ENCODE measurements around the gene SPTBN1.

Gene SPTBN1

DNA sequence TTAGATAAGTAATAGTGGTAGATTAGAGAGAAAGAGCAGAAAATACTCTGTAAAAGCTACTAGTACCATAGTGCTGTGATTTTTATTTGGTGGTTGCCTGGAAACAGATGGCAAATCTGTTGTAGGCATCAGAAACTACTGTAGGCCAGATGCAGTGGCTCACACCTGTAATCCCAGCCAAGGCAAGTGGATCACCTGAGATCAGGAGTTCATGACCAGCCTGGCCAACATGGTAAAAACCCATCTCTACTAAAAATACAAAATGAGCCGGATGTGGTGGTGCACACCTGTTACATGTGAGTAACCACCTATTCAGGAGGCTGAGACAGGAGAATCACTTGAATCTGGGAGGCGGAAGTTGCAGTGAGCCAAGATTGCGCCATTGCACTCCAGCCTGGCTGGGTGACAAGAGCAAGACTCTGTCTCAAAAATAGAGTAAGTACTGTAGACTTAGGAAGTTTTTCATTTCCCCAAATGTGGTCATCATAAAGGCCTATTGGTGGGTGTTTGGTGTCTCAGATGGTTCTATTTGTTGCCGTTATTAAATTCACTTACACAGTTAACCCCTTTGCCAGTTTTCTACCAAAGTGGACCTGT is 79.6 kb downstream of the SPTBN1 start:
- Histone ChIP-seq H2AFZ (ENCODE audit: low read depth, low read length) (no peak overlapping the region), H3K4me1 (ENCODE audit: low read length) (peaks cover 9% of the 10 kb centered on the region), H3K9me3 (ENCODE audit: insufficient read depth, low read length) (no peaks in the 10 kb centered on the region), H3K4me2 (ENCODE audit: low read length) (no peak overlapping the region), H3K27ac (ENCODE audit: low read length) (no peak overlapping the region), H3K36me3 (replicated peaks; ENCODE audit: low read depth, low read length) (no peaks in the 10 kb centered on the region), H4K20me1 (ENCODE audit: insufficient read depth, low read length) (no peaks in the 10 kb centered on the region), H3K79me2 (ENCODE audit: low read length) (no peaks in the 10 kb centered on the region), H3K9ac (ENCODE audit: low read length) (no peak overlapping the region), H3K4me3 (ENCODE audit: low read length) (no peak overlapping the region), H3K27me3 (ENCODE audit: low read depth, low read length) (no peaks in the 10 kb centered on the region)
- no peak for TF ChIP-seq EZH2phosphoT487 (IDR thresholded peaks at IDR 0.05; ENCODE audit: low read depth)
- TF ChIP-seq, protein P1, sequence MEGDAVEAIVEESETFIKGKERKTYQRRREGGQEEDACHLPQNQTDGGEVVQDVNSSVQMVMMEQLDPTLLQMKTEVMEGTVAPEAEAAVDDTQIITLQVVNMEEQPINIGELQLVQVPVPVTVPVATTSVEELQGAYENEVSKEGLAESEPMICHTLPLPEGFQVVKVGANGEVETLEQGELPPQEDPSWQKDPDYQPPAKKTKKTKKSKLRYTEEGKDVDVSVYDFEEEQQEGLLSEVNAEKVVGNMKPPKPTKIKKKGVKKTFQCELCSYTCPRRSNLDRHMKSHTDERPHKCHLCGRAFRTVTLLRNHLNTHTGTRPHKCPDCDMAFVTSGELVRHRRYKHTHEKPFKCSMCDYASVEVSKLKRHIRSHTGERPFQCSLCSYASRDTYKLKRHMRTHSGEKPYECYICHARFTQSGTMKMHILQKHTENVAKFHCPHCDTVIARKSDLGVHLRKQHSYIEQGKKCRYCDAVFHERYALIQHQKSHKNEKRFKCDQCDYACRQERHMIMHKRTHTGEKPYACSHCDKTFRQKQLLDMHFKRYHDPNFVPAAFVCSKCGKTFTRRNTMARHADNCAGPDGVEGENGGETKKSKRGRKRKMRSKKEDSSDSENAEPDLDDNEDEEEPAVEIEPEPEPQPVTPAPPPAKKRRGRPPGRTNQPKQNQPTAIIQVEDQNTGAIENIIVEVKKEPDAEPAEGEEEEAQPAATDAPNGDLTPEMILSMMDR (IDR thresholded peaks at IDR 0.05; ENCODE audit: low read depth, low read length), result no peak

- no peaks in the 10 kb centered on the region for H3K79me2 ChIP-seq (ENCODE audit: low read length)
- peaks cover 9% of the 10 kb centered on the region for H3K4me1 ChIP-seq (ENCODE audit: low read length)
Measured at GRCh38 chr2:54536720-54537119, 80.6 kb downstream of the SPTBN1 start.

GRCh38 chr2:54538537-54538936 is 82.4 kb downstream of the SPTBN1 start:
- Histone ChIP-seq H3K27ac (ENCODE audit: low read length) (no peak overlapping the region), H3K36me3 (replicated peaks; ENCODE audit: low read depth, low read length) (no peaks in the 10 kb centered on the region), H3K4me2 (ENCODE audit: low read length) (no peak overlapping the region), H4K20me1 (ENCODE audit: insufficient read depth, low read length) (no peaks in the 10 kb centered on the region), H3K4me3 (ENCODE audit: low read length) (no peak overlapping the region), H3K79me2 (ENCODE audit: low read length) (no peaks in the 10 kb centered on the region), H3K9me3 (ENCODE audit: insufficient read depth, low read length) (no peaks in the 10 kb centered on the region), H3K27me3 (ENCODE audit: low read depth, low read length) (no peaks in the 10 kb centered on the region), H2AFZ (ENCODE audit: low read depth, low read length) (no peak overlapping the region), H3K4me1 (ENCODE audit: low read length) (peaks cover 9% of the 10 kb centered on the region), H3K9ac (ENCODE audit: low read length) (no peak overlapping the region)
- TF ChIP-seq, protein P1 (IDR thresholded peaks at IDR 0.05; ENCODE audit: low read depth, low read length), result no peak
- TF ChIP-seq EZH2phosphoT487 (IDR thresholded peaks at IDR 0.05; ENCODE audit: low read depth), result no peak

More at GRCh38 chr2:54536720-54537119, 80.6 kb downstream of the SPTBN1 start:
- no peaks in the 10 kb centered on the region for H3K9me3 ChIP-seq (ENCODE audit: insufficient read depth, low read length)
- no peaks in the 10 kb centered on the region for H3K36me3 ChIP-seq (replicated peaks; ENCODE audit: low read depth, low read length)
- H4K20me1 ChIP-seq (ENCODE audit: insufficient read depth, low read length), result no peaks in the 10 kb centered on the region
- no peak for TF ChIP-seq EZH2phosphoT487 (IDR thresholded peaks at IDR 0.05; ENCODE audit: low read depth)
- TF ChIP-seq, protein P1 (IDR thresholded peaks at IDR 0.05; ENCODE audit: low read depth, low read length), result no peak
- H3K4me3 ChIP-seq (ENCODE audit: low read length), result no peak overlapping the region
- H2AFZ ChIP-seq (ENCODE audit: low read depth, low read length), result no peak overlapping the region
- H3K9ac ChIP-seq (ENCODE audit: low read length), result no peak overlapping the region
- no peaks in the 10 kb centered on the region for H3K27me3 ChIP-seq (ENCODE audit: low read depth, low read length)
- H3K27ac ChIP-seq (ENCODE audit: low read length), result no peak overlapping the region
- H3K4me2 ChIP-seq (ENCODE audit: low read length), result no peak overlapping the region

DNA sequence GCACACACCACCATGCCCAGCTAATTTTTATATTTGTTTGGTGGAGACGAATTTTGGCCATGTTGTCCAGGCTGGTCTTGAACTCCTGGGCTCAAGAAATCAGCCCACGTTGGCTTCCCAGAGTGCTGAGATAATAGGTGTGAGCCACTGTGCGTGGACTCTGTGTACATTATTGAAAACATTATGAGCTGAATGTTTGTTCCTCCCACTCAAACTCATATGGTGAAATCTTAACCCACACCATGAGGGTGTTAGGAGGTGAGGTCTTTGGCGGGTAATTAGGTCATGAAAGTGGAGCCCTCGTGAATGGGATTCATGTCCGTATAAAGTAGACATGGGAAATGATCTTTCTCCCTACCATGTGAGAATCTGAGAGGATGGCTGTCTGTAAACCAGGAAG is 83.6 kb downstream of the SPTBN1 start:
- Histone ChIP-seq H3K27ac (ENCODE audit: low read length) (no peak overlapping the region), H3K4me3 (ENCODE audit: low read length) (no peak overlapping the region), H2AFZ (ENCODE audit: low read depth, low read length) (no peak overlapping the region), H3K9ac (ENCODE audit: low read length) (no peak overlapping the region), H3K27me3 (ENCODE audit: low read depth, low read length) (no peaks in the 10 kb centered on the region), H3K79me2 (ENCODE audit: low read length) (no peaks in the 10 kb centered on the region), H3K9me3 (ENCODE audit: insufficient read depth, low read length) (no peaks in the 10 kb centered on the region), H3K36me3 (replicated peaks; ENCODE audit: low read depth, low read length) (no peaks in the 10 kb centered on the region), H3K4me2 (ENCODE audit: low read length) (no peak overlapping the region), H3K4me1 (ENCODE audit: low read length) (peaks cover 17% of the 10 kb centered on the region), H4K20me1 (ENCODE audit: insufficient read depth, low read length) (no peaks in the 10 kb centered on the region)
- TF ChIP-seq, protein P1 (IDR thresholded peaks at IDR 0.05; ENCODE audit: low read depth, low read length), result no peak
- no peak for TF ChIP-seq EZH2phosphoT487 (IDR thresholded peaks at IDR 0.05; ENCODE audit: low read depth)
